PC-9 (cell line): ENCODE results near the gene CACNA1D. TPM values are rescaled to one million over a fixed set of nuclear protein-coding genes. Genes with fewer than 3 reads are reported as not detected.

Experiments used
- BruUV-seq: library from RNA; stranded (reverse); fragments of 400-500 nt; replicated peaks from 2 replicates; lab custom pipeline; 2021; lab: Mats Ljungman, UMichigan
- CTCF ChIA-PET: fragments of 300-600 bp; sonication (Branson Sonifier 250); formaldehyde crosslinking; loops from one replicate; lab custom pipeline; 2022; ENCODE audit warnings: antibody characterized with exemption; lab: Charles Lee
- POLR2A ChIA-PET: fragments of 300-600 bp; sonication (Branson Sonifier 250); formaldehyde crosslinking; loops from one replicate; lab custom pipeline; 2022; ENCODE audit warnings: antibody characterized with exemption; ENCODE audit not compliant: unreplicated experiment; lab: Charles Lee
- DNase-seq, 2 experiments: peaks; one replicate each; pipeline versions ENCODE4 v3.0.0 to v3.0.0-alpha.2; 2015 to 2022; ENCODE audit warnings: mixed read lengths in 1 of 2
- H2AFZ ChIP-seq: fragments of 200-600 bp; sonication (generic); 2 replicates; pipeline ENCODE4 v1.8.1; 2017; ENCODE audit warnings: antibody characterized with exemption
- H3F3A ChIP-seq: fragments of 200-600 bp; sonication (generic); 2 replicates; pipeline ENCODE4 v1.8.1; 2017; ENCODE audit warnings: antibody characterized with exemption, mild to moderate bottlenecking, low read depth; ENCODE audit not compliant: insufficient read depth
- H3K27ac ChIP-seq: fragments of 200-600 bp; sonication (generic); 2 replicates; pipeline ENCODE4 v1.6.1; 2016; ENCODE audit warnings: mixed run types
- H3K27me3 ChIP-seq: fragments of 200-600 bp; sonication (generic); 2 replicates; pipeline ENCODE4 v1.6.1; 2016; ENCODE audit warnings: low read depth, mixed run types; ENCODE audit not compliant: insufficient read depth
- H3K36me3 ChIP-seq: fragments of 200-600 bp; sonication (generic); 2 replicates; pipeline ENCODE4 v1.6.1; 2016; ENCODE audit warnings: low read depth, mixed run types
- H3K4me1 ChIP-seq: fragments of 200-600 bp; sonication (generic); replicated peaks from 2 replicates; pipeline ENCODE4 v1.6.1; 2016; ENCODE audit warnings: mixed run types; ENCODE audit not compliant: insufficient read depth
- H3K4me2 ChIP-seq: fragments of 200-600 bp; sonication (generic); 2 replicates; pipeline ENCODE4 v1.6.1; 2017; ENCODE audit warnings: mixed run types
- H3K4me3 ChIP-seq: fragments of 200-600 bp; sonication (generic); 2 replicates; pipeline ENCODE4 v1.6.1; 2016; ENCODE audit warnings: mixed run types
- H3K79me2 ChIP-seq: fragments of 200-600 bp; sonication (generic); 2 replicates; pipeline ENCODE4 v1.6.1; 2017; ENCODE audit warnings: low read depth, mixed run types
- H3K9me2 ChIP-seq: fragments of 200-600 bp; sonication (generic); 2 replicates; pipeline ENCODE4 v1.8.1; 2017; ENCODE audit warnings: mild to moderate bottlenecking; ENCODE audit not compliant: insufficient read depth
- H3K9me3 ChIP-seq: fragments of 200-600 bp; sonication (generic); 2 replicates; pipeline ENCODE4 v1.8.1; 2016; ENCODE audit warnings: low read depth; ENCODE audit not compliant: insufficient read depth
- H4K20me1 ChIP-seq: fragments of 200-600 bp; sonication (generic); 2 replicates; pipeline ENCODE4 v1.8.1; 2017; ENCODE audit not compliant: insufficient read depth
- EZH2 ChIP-seq: fragments of 200-600 bp; sonication (generic); IDR thresholded peaks from 2 replicates; pipeline ENCODE4 v1.8.0; 2017; ENCODE audit warnings: antibody characterized with exemption, low read depth
- intact Hi-C: fragments of 100-400 bp; cut with micrococcal nuclease; formaldehyde crosslinking; loops from one replicate; pipeline ENCODE4 v1.10.0; 2022; ENCODE audit not compliant: unreplicated experiment
- total RNA-seq: library from RNA; stranded (reverse); gene quantifications from 2 replicates; pipeline ENCODE4 v1.2.3, GENCODE V29; 2021
- TF ChIP-seq, protein P1 (sequence below): fragments of 200-600 bp; sonication (generic); conservative IDR thresholded peaks from 2 replicates; pipeline ENCODE4 v1.6.1; 2017; ENCODE audit warnings: mixed run types, antibody characterized with exemption, mild to moderate bottlenecking, moderate library complexity

Gene CACNA1D
- total RNA-seq, 1 experiment from 2014 or later, result not detected

GRCh38 chr3:53545996-53546359 lies 51.6 kb downstream of the CACNA1D start:
- TF ChIP-seq, protein P1, sequence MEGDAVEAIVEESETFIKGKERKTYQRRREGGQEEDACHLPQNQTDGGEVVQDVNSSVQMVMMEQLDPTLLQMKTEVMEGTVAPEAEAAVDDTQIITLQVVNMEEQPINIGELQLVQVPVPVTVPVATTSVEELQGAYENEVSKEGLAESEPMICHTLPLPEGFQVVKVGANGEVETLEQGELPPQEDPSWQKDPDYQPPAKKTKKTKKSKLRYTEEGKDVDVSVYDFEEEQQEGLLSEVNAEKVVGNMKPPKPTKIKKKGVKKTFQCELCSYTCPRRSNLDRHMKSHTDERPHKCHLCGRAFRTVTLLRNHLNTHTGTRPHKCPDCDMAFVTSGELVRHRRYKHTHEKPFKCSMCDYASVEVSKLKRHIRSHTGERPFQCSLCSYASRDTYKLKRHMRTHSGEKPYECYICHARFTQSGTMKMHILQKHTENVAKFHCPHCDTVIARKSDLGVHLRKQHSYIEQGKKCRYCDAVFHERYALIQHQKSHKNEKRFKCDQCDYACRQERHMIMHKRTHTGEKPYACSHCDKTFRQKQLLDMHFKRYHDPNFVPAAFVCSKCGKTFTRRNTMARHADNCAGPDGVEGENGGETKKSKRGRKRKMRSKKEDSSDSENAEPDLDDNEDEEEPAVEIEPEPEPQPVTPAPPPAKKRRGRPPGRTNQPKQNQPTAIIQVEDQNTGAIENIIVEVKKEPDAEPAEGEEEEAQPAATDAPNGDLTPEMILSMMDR, result no peak
- no peak for TF ChIP-seq EZH2
- peaks cover 72% of the 10 kb centered on the region for H3K27me3 ChIP-seq
- ChIA-PET CTCF (no interaction called here), POLR2A (no interaction called here)
- H3F3A ChIP-seq, result no peaks in the 10 kb centered on the region
- BruUV-seq, result no TSS peak
- H3K4me2 ChIP-seq, result no peak overlapping the region
- no peak for DNase-seq
- intact Hi-C loops, result no loop called here
- no peak overlapping the region for H2AFZ ChIP-seq
- H3K27ac ChIP-seq, result no peak overlapping the region
- H3K9me3 ChIP-seq, result no peaks in the 10 kb centered on the region
- H3K79me2 ChIP-seq, result no peaks in the 10 kb centered on the region
- H4K20me1 ChIP-seq, result no peaks in the 10 kb centered on the region
- no peaks in the 10 kb centered on the region for H3K36me3 ChIP-seq
- no peaks in the 10 kb centered on the region for H3K9me2 ChIP-seq
- H3K4me3 ChIP-seq, result no peak overlapping the region
- no peaks in the 10 kb centered on the region for H3K4me1 ChIP-seq

DNA sequence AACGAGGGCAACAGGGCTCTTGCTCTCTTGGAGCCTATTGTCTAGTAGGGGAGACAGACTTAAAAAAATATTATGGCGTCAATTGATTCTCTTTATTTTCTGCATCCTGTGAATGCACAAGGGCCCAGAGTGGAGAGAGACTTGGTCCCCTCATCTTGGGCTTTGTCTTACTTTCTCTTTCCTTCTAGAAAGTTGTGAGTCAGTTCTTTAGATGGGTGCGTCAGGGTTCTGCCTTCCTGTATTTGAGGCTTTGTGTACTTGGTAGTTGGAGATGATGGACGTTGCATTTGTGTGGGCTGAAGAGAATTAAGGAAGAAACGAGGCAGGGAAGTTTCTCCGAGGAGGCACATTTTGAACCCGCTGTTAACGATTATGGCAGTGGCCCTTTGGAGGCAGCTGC lies 52.9 kb downstream of the CACNA1D start:
- H3K9me3 ChIP-seq, result no peaks in the 10 kb centered on the region
- DNase-seq, result no peak
- H3K27ac ChIP-seq, result no peak overlapping the region
- no peak overlapping the region for H2AFZ ChIP-seq
- TF ChIP-seq EZH2, result no peak
- TF ChIP-seq, protein P1, result no peak
- intact Hi-C loops, result no loop called here
- no peaks in the 10 kb centered on the region for H4K20me1 ChIP-seq
- no peaks in the 10 kb centered on the region for H3K4me1 ChIP-seq
- no peaks in the 10 kb centered on the region for H3K36me3 ChIP-seq
- CTCF ChIA-PET, result no interaction called here
- BruUV-seq, result no TSS peak
- H3K4me3 ChIP-seq, result no peak overlapping the region
- no peaks in the 10 kb centered on the region for H3K79me2 ChIP-seq
- H3K4me2 ChIP-seq, result no peak overlapping the region
- POLR2A ChIA-PET, result no interaction called here
- H3F3A ChIP-seq, result no peaks in the 10 kb centered on the region
- no peaks in the 10 kb centered on the region for H3K9me2 ChIP-seq
- peaks cover 76% of the 10 kb centered on the region for H3K27me3 ChIP-seq

GRCh38 chr3:53550005-53550620 lies 55.7 kb downstream of the CACNA1D start:
- H3K36me3 ChIP-seq, result no peaks in the 10 kb centered on the region
- no peak overlapping the region for H3K4me2 ChIP-seq
- intact Hi-C loops, result no loop called here
- H3K4me1 ChIP-seq, result no peaks in the 10 kb centered on the region
- H3K4me3 ChIP-seq, result no peak overlapping the region
- no peaks in the 10 kb centered on the region; the same call in 1 of the 2 replicates for H4K20me1 ChIP-seq
- H2AFZ ChIP-seq, result no peak overlapping the region
- no peaks in the 10 kb centered on the region for H3K79me2 ChIP-seq
- no TSS peak for BruUV-seq
- TF ChIP-seq, protein P1, result no peak
- no peak for TF ChIP-seq EZH2
- no peaks in the 10 kb centered on the region for H3K9me2 ChIP-seq
- no peaks in the 10 kb centered on the region for H3F3A ChIP-seq
- H3K27me3 ChIP-seq, result peaks cover 80% of the 10 kb centered on the region
- ChIA-PET CTCF (no interaction called here), POLR2A (no interaction called here)
- H3K9me3 ChIP-seq, result no peaks in the 10 kb centered on the region
- no peak overlapping the region for H3K27ac ChIP-seq
- no peak for DNase-seq
